Peyer's patch (tissue), 4 donors: ENCODE measurements around the gene CWF19L1.

Experiments
- CTCF ChIP-seq, 6 experiments: fragments of 450-650 bp in 4 of 6; fragments of 200-600 bp in 2 of 6; sonication (generic) in 1 of 6; IDR thresholded peaks; one replicate each; pipeline ENCODE4 v1.5.1; 2017 to 2019; ENCODE audit warnings: antibody characterized with exemption in 6 of 6, mild to moderate bottlenecking in 3 of 6, moderate library complexity in 1 of 6
- POLR2A ChIP-seq, 2 donors: fragments of 450-650 bp; IDR thresholded peaks; one replicate each; pipeline ENCODE4 v1.5.1; 2017; ENCODE audit warnings: antibody characterized with exemption in 2 of 2, mild to moderate bottlenecking in 2 of 2, moderate library complexity in 2 of 2

DNA sequence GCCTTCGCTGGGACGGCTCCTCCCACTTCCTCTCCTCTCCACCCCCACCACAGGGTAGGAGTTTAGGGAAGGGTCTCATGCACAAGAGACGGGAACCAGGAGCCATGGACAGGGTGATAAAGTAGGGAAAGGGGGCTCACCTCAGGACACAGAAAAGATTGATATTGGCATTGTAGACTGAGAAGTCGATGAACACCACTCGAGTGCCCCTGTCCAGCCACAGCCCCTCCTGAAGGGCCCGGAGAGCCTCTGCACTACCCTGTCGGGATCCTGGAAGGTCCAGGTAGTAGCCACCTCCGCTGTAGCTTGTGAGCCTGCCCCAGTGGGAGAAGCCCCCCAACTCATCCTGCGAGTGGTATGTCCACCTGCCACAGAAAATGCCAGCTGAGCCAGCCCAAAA lies 29.8 kb upstream of the CWF19L1 start:
- no peak for TF ChIP-seq CTCF (IDR thresholded peaks at IDR 0.05)
- no peak for TF ChIP-seq POLR2A (IDR thresholded peaks at IDR 0.05)
